Gastroesophageal sphincter (tissue), 4 donors: ENCODE results near the gene TBC1D14. TPM values are rescaled to one million over a fixed set of nuclear protein-coding genes. Genes with fewer than 3 reads are reported as not detected.
"Not testable (repeated sequence)": the region's sequence is repeated elsewhere in the genome, so short reads cannot be mapped to it uniquely, and the experiment has no call there.

Experiments used
- ATAC-seq: fragments of 150-250 bp; one replicate; pipeline ENCODE4 v1.9.1; 2016; ENCODE audit warnings: mild to moderate bottlenecking, moderate library complexity
- H3K27ac ChIP-seq, 4 donors: fragments of 200-600 bp; sonication (generic) in 3 of 4; 1 replicate in 3 of 4; 2 replicates in 1 of 4; pipeline ENCODE4 v1.5.1; 2016 to 2019
- H3K27me3 ChIP-seq: fragments of 200-600 bp; sonication (generic); one replicate; pipeline ENCODE4 v1.5.1; 2019
- H3K36me3 ChIP-seq, 2 donors: fragments of 200-600 bp; sonication (generic); one replicate each; pipeline ENCODE4 v1.5.1; 2019; ENCODE audit warnings: control low read depth in 1 of 2
- H3K4me1 ChIP-seq, 3 donors: fragments of 200-600 bp; sonication (generic); 1 replicate in 2 of 3; 2 replicates in 1 of 3; pipeline ENCODE4 v1.5.1; 2016 to 2019; ENCODE audit warnings: control low read depth in 2 of 3
- H3K4me3 ChIP-seq, 2 donors: fragments of 200-600 bp; sonication (generic); one replicate each; pipeline ENCODE4 v1.5.1; 2019; ENCODE audit warnings: mild to moderate bottlenecking in 1 of 2, moderate library complexity in 1 of 2
- H3K9me3 ChIP-seq, 3 donors: fragments of 200-600 bp; sonication (generic); one replicate each; pipeline ENCODE4 v1.5.1; 2017 to 2019; ENCODE audit warnings: control low read depth in 2 of 3
- EP300 ChIP-seq: sonication (generic); formaldehyde crosslinking; IDR thresholded peaks from one replicate; pipeline ENCODE4 v1.6.1; 2017; ENCODE audit warnings: antibody characterized with exemption, mild to moderate bottlenecking
- POLR2A ChIP-seq, 2 donors: fragments of 450-650 bp; IDR thresholded peaks; one replicate each; pipeline ENCODE4 v1.6.1; 2017; ENCODE audit warnings: antibody characterized with exemption in 2 of 2, mild to moderate bottlenecking in 2 of 2, moderate library complexity in 1 of 2
- POLR2AphosphoS5 ChIP-seq: sonication (generic); formaldehyde crosslinking; IDR thresholded peaks from one replicate; pipeline ENCODE4 v1.6.1; 2017; ENCODE audit warnings: antibody characterized with exemption
- WGBS, 2 donors: methylation state at CpG; one replicate each; pipeline ENCODE4 v1.1.5; 2018; ENCODE audit warnings: low coverage in 1 of 2; 5-methylcytosine and 5-hydroxymethylcytosine counted together
- total RNA-seq, 4 donors: library from RNA; depleted of rRNA; stranded (reverse); fragments of >200 nt; gene quantifications; one replicate each; pipeline ENCODE4 v1.1.0, GENCODE V29; 2016
- TF ChIP-seq, protein P1 (sequence below), 4 experiments: fragments of 200-600 bp in 2 of 4; fragments of 450-650 bp in 2 of 4; sonication (generic) in 1 of 4; IDR thresholded peaks; one replicate each; pipeline ENCODE4 v1.5.1; 2017 to 2019; ENCODE audit warnings: antibody characterized with exemption in 4 of 4, mild to moderate bottlenecking in 2 of 4, moderate library complexity in 2 of 4

Gene TBC1D14
- total RNA-seq, 4 donors from 2014 or later = 42.5 to 54.2 (median 45.0) TPM

DNA sequence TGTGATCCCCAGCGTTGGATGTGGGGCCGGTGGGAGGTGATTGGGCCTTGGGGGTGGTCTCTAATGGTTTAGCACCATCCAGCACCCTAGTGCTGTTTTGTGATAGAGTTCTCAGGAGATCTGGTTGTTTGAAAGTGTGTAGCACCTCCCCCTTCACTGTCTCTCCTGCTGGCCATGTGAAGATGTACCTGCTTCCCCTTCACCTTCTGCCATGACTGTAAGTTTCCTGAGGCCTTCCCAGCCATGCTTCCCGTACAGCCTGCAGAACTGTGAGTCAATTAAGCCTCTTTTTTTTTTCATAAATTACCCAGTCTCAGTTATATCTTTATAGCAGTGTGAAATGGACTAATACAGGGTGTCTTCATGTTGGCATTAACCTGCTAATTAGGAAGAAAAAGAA lies 19.3 kb upstream of the TBC1D14 start:
- no peak for ATAC-seq
- no peaks in the 10 kb centered on the region for H3K9me3 ChIP-seq
- peaks cover 0 to 41% (median 13%) of the 10 kb centered on the region in 3 donors for H3K4me1 ChIP-seq
- H3K27me3 ChIP-seq = no peaks in the 10 kb centered on the region
- H3K36me3 ChIP-seq = no peaks in the 10 kb centered on the region
- no peak for TF ChIP-seq POLR2A (IDR thresholded peaks at IDR 0.05)
- TF ChIP-seq, protein P1, sequence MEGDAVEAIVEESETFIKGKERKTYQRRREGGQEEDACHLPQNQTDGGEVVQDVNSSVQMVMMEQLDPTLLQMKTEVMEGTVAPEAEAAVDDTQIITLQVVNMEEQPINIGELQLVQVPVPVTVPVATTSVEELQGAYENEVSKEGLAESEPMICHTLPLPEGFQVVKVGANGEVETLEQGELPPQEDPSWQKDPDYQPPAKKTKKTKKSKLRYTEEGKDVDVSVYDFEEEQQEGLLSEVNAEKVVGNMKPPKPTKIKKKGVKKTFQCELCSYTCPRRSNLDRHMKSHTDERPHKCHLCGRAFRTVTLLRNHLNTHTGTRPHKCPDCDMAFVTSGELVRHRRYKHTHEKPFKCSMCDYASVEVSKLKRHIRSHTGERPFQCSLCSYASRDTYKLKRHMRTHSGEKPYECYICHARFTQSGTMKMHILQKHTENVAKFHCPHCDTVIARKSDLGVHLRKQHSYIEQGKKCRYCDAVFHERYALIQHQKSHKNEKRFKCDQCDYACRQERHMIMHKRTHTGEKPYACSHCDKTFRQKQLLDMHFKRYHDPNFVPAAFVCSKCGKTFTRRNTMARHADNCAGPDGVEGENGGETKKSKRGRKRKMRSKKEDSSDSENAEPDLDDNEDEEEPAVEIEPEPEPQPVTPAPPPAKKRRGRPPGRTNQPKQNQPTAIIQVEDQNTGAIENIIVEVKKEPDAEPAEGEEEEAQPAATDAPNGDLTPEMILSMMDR (IDR thresholded peaks at IDR 0.05) = no peak
- TF ChIP-seq EP300 = no peak
- no peak for TF ChIP-seq POLR2AphosphoS5
- H3K27ac ChIP-seq = no peak overlapping the region
- H3K4me3 ChIP-seq = no peak overlapping the region
- 87 to 89% methylated on average over 1 to 3 of the region's 3 CpGs for WGBS, 2 donors

DNA sequence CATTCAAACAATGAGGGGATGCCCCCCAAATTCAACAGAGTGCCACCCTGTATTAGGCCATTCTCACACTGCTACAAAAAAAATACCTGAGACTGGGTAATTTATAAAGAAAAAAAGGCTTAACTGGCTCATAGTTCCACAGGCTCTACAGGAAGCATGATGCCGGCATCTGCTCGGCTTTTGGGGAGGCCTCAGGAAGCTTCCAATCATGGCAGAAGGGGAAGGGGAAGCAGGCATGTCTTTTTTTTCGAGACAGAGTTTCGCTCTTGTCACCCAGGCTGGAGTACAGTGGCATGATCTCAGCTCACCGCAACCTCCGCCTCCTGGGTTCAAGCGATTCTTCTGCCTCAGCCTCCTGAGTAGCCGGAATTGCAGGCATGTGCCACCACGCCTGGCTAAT lies 18.7 kb upstream of the TBC1D14 start:
- not testable (repeated sequence) for H3K36me3 ChIP-seq, ATAC-seq, H3K9me3 ChIP-seq, H3K27me3 ChIP-seq, H3K4me3 ChIP-seq
- peak overlapping the region in 1 of 4 donors; percentile 55 for H3K27ac ChIP-seq
- peaks cover 0 to 35% (median 8%) of the 10 kb centered on the region in 3 donors for H3K4me1 ChIP-seq
- 100% methylated on average over 8 of the region's 9 CpGs; no CpG with 5 or more reads in 1 of the 2 donors for WGBS, 2 donors

DNA sequence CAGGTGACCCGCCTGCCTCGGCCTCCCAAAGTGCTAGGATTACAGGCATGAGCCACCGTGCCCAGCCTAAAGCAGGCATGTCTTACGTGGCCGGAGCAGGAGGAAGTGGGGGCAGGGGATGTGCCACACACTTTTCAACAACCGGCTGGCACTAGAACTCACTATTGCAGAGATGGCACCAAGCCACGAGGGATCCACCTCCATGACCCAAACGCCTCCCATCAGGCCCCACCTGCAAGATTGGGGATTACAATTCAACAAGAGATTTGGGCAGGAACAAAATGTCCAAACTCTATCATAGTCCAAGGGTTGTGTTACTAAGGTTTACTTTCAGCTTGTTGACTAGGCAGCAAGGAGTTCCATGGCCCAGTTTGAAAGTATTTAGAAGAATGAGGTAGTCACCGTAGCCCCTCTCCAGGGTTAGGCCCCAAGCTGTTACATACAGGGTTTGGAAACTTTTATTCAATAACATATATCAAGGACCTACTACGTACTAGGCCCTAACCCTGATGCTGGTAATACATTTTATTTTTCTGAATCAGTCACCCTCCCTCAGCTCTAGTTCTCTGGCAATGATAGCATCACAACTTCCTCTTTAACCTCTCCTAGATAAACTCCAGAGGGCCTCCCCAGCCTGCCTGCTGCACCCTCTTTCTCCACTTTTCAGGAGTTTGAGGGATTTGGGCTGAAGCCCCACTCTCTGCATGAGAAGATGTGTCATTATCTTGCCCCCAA lies 18.0 kb upstream of the TBC1D14 start:
- 81 to 86% methylated on average over 2 of the region's 10 CpGs for whole genome bisulfite sequencing, 2 donors
- Histone ChIP-seq H3K4me1 (peaks cover 0 to 29% (median 2%) of the 10 kb centered on the region in 3 donors), H3K27ac (peak overlapping the region in 3 of 4 donors; percentile 26 to 55 (median 38)), H3K4me3 (no peak overlapping the region), H3K9me3 (no peaks in the 10 kb centered on the region), H3K36me3 (no peaks in the 10 kb centered on the region), H3K27me3 (no peaks in the 10 kb centered on the region)
- ATAC-seq = no peak
- no peak for TF ChIP-seq EP300
- no peak for TF ChIP-seq POLR2A (IDR thresholded peaks at IDR 0.05)
- TF ChIP-seq, protein P1 (IDR thresholded peaks at IDR 0.05) = no peak
- no peak for TF ChIP-seq POLR2AphosphoS5

GRCh38 chr4:6892190-6892908 lies 17.3 kb upstream of the TBC1D14 start:
- Histone ChIP-seq H3K4me1 (peaks cover 0 to 21% (median 0%) of the 10 kb centered on the region in 3 donors), H3K36me3 (no peaks in the 10 kb centered on the region), H3K27me3 (no peaks in the 10 kb centered on the region), H3K4me3 (peak overlapping the region in 1 of 2 donors; percentile 23), H3K27ac (peak overlapping the region in 3 of 4 donors; percentile 26 to 55 (median 38)), H3K9me3 (no peaks in the 10 kb centered on the region)
- ATAC-seq = peak; percentile 68
- no peak for TF ChIP-seq EP300
- TF ChIP-seq, protein P1 (IDR thresholded peaks at IDR 0.05) = peak in 1 of 4 experiments; percentile 25
- 44 to 70% methylated on average over 2 to 5 of the region's 20 CpGs for WGBS, 2 donors

DNA sequence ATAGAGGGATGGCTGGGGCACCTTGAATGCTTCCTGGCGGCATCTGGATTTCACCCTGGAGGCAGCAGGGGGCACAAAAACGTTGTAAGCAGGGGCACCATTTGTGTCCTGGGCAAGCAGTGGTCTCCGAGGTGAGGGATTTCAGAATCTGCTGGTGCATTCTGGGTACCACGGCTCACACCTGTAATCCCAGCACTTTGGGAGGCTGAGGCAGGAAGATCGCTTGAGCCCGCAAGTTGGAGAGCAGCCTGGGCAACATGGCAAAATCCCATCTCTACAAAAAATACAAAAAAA lies 16.8 kb upstream of the TBC1D14 start:
- no peaks in the 10 kb centered on the region for H3K36me3 ChIP-seq
- peaks cover 0 to 18% (median 0%) of the 10 kb centered on the region in 3 donors for H3K4me1 ChIP-seq
- peak overlapping the region in 2 of 4 donors; percentile 38 to 55 for H3K27ac ChIP-seq
- WGBS, 2 donors = 72% methylated on average over 6 of the region's 6 CpGs; no CpG with 5 or more reads in 1 of the 2 donors
- ATAC-seq = no peak
- no peaks in the 10 kb centered on the region for H3K9me3 ChIP-seq
- H3K27me3 ChIP-seq = no peaks in the 10 kb centered on the region
- TF ChIP-seq, protein P1 (IDR thresholded peaks at IDR 0.05) = no peak
- TF ChIP-seq POLR2A (IDR thresholded peaks at IDR 0.05) (no peak), POLR2AphosphoS5 (no peak), EP300 (no peak)
- no peak overlapping the region for H3K4me3 ChIP-seq
